ENCODE results near the gene C1QTNF6. TPM values are rescaled to one million over a fixed set of nuclear protein-coding genes. Genes with fewer than 3 reads are reported as not detected.

The C1QTNF6 gene
- total and polyA plus RNA-seq, 2 experiments from 2014 or later, result 23.6 to 29.7 TPM

DNA sequence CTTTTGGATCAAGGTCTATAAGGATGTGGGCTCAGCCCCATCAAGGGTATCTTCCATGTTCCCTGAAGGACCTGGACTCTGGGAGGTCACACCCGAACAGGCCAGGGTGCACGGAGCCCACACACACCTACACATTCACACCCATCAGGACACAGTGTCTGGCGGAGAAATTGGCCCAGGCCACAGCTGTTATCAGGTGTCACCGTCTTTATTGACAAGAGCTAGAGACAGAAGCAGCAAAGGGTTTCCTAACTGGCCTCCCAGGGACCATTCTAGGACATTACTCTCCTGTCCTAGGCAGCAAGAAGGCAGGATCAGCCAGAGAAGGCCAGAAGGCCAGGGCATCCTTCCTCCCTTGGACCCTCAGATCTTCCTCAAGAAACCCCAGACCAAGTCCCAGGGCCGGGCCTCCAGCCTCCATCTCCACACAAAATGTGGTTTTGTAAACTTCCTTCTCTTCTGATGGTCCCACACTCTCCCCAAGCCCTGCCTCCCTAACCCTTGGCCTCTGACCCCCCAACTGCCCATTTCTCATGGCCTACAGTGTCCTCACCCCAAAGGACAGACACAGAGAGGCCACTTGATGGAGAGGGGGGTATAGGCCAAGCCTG, 16.1 kb upstream of the C1QTNF6 start:
- no peak overlapping the region for H2AFZ ChIP-seq
- DNase-seq (ENCODE audit: low spot score), result no peak
- 82% methylated on average over 5 of the region's 5 CpGs for WGBS (ENCODE audit: low lambda C conversion rate, missing lambda C conversion rate)
- no peak overlapping the region for H3K4me2 ChIP-seq
- H3K36me3 ChIP-seq (replicated peaks; ENCODE audit: insufficient read depth, low read depth), result no peaks in the 10 kb centered on the region
- H3K9me2 ChIP-seq (replicated peaks; ENCODE audit: insufficient read depth), result no peaks in the 10 kb centered on the region
- peaks cover 14% of the 10 kb centered on the region for H3K4me1 ChIP-seq (ENCODE audit: insufficient read depth)
- H3K4me3 ChIP-seq, result no peak overlapping the region
- no peaks in the 10 kb centered on the region for H3K9me3 ChIP-seq (ENCODE audit: low read depth)
- H4K20me1 ChIP-seq (ENCODE audit: insufficient read depth, poor library complexity, severe bottlenecking), result no peaks in the 10 kb centered on the region
- no peak overlapping the region for H3K27ac ChIP-seq
- no peaks in the 10 kb centered on the region for H3K27me3 ChIP-seq
- no peaks in the 10 kb centered on the region for H3K79me2 ChIP-seq
- TF ChIP-seq EZH2 (IDR thresholded peaks at IDR 0.05; ENCODE audit: borderline replicate concordance), result no peak
- TF ChIP-seq EZH2phosphoT487 (IDR thresholded peaks at IDR 0.05; ENCODE audit: low read depth, severe bottlenecking, unreplicated experiment), result no peak
- TF ChIP-seq, protein P1, sequence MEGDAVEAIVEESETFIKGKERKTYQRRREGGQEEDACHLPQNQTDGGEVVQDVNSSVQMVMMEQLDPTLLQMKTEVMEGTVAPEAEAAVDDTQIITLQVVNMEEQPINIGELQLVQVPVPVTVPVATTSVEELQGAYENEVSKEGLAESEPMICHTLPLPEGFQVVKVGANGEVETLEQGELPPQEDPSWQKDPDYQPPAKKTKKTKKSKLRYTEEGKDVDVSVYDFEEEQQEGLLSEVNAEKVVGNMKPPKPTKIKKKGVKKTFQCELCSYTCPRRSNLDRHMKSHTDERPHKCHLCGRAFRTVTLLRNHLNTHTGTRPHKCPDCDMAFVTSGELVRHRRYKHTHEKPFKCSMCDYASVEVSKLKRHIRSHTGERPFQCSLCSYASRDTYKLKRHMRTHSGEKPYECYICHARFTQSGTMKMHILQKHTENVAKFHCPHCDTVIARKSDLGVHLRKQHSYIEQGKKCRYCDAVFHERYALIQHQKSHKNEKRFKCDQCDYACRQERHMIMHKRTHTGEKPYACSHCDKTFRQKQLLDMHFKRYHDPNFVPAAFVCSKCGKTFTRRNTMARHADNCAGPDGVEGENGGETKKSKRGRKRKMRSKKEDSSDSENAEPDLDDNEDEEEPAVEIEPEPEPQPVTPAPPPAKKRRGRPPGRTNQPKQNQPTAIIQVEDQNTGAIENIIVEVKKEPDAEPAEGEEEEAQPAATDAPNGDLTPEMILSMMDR (IDR thresholded peaks at IDR 0.05; ENCODE audit: poor library complexity), result no peak

DNA sequence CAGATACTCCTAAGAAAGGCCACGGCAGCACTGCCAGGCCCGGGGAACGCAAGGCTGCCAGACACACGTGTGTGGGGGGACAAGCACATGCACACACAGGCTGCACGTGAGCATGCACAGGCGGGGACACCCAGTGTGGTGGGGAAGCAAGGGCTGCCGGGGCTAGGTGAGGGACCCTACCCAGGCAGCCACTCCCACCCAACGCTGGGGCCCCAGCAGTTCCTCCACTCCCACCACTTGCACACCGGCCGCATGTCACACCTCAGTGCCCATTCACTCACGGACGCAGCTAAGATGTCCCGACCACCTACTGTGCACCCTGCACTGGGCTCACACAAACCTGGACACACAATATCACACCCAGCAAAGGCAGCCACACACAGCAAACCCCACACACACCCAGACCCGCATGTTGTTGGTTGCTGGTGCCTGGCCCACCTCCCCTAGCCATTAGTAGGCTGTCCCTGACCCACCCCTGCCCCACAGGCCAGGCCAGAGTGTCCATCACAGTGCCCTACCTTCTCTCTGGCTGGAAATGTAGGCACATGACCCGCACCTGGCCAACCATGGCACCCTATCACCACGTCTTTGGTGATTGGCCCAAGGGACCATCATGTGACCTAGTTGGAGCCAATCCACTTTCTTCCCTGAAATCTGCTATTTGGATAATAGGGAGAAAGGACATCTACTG, 15.5 kb upstream of the C1QTNF6 start:
- DNase-seq (ENCODE audit: low spot score), result no peak
- Histone ChIP-seq H2AFZ (no peak overlapping the region), H3K9me3 (ENCODE audit: low read depth) (no peaks in the 10 kb centered on the region), H3K4me3 (no peak overlapping the region), H3K9me2 (replicated peaks; ENCODE audit: insufficient read depth) (no peaks in the 10 kb centered on the region), H3K27ac (no peak overlapping the region), H3K36me3 (replicated peaks; ENCODE audit: insufficient read depth, low read depth) (no peaks in the 10 kb centered on the region), H3K27me3 (no peaks in the 10 kb centered on the region), H3K4me1 (ENCODE audit: insufficient read depth) (peaks cover 14% of the 10 kb centered on the region), H4K20me1 (ENCODE audit: insufficient read depth, poor library complexity, severe bottlenecking) (no peaks in the 10 kb centered on the region), H3K79me2 (no peaks in the 10 kb centered on the region), H3K4me2 (no peak overlapping the region)
- TF ChIP-seq EZH2 (IDR thresholded peaks at IDR 0.05; ENCODE audit: borderline replicate concordance) (no peak), EZH2phosphoT487 (IDR thresholded peaks at IDR 0.05; ENCODE audit: low read depth, severe bottlenecking, unreplicated experiment) (no peak)
- TF ChIP-seq, protein P1 (IDR thresholded peaks at IDR 0.05; ENCODE audit: poor library complexity), result no peak
- 86% methylated on average over 16 of the region's 16 CpGs for WGBS (ENCODE audit: low lambda C conversion rate, missing lambda C conversion rate)

DNA sequence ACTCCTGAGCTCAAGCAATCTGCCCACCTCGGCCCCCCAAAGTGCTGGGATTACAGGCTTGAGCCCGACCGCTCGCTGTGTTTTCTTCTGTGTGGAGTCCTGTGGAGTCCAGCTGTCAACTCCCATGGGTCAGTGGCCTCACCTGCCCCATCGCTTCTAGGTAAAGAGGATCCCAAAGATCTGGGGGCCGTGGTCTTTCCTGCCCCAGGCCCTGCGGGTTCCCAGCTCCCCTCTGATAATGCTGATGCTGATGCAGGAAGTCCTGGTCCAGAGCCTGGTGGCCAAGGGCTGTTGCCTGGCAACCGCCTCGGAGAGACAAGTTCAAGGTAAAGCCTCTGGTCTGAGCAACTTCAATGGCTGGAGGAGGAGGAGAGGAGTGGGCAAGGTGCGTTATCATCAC, 14.7 kb upstream of the C1QTNF6 start:
- H3K9me2 ChIP-seq (replicated peaks; ENCODE audit: insufficient read depth), result no peaks in the 10 kb centered on the region
- H3K4me3 ChIP-seq, result no peak overlapping the region
- H3K36me3 ChIP-seq (replicated peaks; ENCODE audit: insufficient read depth, low read depth), result no peaks in the 10 kb centered on the region
- TF ChIP-seq, protein P1 (IDR thresholded peaks at IDR 0.05; ENCODE audit: poor library complexity), result no peak
- no peak for TF ChIP-seq EZH2 (IDR thresholded peaks at IDR 0.05; ENCODE audit: borderline replicate concordance)
- no peak for TF ChIP-seq EZH2phosphoT487 (IDR thresholded peaks at IDR 0.05; ENCODE audit: low read depth, severe bottlenecking, unreplicated experiment)
- H3K4me1 ChIP-seq (ENCODE audit: insufficient read depth), result peaks cover 20% of the 10 kb centered on the region
- no peaks in the 10 kb centered on the region for H4K20me1 ChIP-seq (ENCODE audit: insufficient read depth, poor library complexity, severe bottlenecking)
- H3K27ac ChIP-seq, result no peak overlapping the region
- H3K79me2 ChIP-seq, result no peaks in the 10 kb centered on the region
- no peak overlapping the region for H2AFZ ChIP-seq
- 89% methylated on average over 10 of the region's 10 CpGs for WGBS (ENCODE audit: low lambda C conversion rate, missing lambda C conversion rate)
- DNase-seq (ENCODE audit: low spot score), result no peak
- H3K27me3 ChIP-seq, result no peaks in the 10 kb centered on the region
- H3K4me2 ChIP-seq, result no peak overlapping the region
- no peaks in the 10 kb centered on the region for H3K9me3 ChIP-seq (ENCODE audit: low read depth)

All from hepatocyte (in vitro differentiated cells).